ENCODE measurements around the gene BABAM2. TPM values are rescaled to one million over a fixed set of nuclear protein-coding genes. Genes with fewer than 3 reads are reported as not detected.

The BABAM2 gene
- total RNA-seq, 1 experiment from 2014 or later: 27.1 TPM

DNA sequence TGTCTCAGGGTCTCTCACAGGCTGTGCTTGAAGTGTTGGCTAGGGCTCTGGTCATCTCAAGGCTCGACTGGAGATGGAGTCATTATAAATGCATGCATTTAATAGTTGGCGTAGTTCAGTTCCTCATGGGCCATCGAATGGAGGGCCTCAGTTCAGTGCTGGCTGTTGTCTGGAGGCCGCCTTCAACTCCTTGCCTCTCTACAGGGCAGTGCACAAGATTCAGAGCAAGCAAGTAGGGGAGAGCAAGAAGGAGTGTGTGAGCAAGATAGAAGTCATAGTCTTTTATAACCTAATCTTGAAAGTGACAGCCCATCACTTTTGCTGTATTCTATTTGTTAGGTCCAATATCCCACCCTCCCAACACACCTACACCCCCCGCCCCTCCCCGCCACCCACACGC, 137.5 kb downstream of the BABAM2 start:
- TF ChIP-seq, protein P1, sequence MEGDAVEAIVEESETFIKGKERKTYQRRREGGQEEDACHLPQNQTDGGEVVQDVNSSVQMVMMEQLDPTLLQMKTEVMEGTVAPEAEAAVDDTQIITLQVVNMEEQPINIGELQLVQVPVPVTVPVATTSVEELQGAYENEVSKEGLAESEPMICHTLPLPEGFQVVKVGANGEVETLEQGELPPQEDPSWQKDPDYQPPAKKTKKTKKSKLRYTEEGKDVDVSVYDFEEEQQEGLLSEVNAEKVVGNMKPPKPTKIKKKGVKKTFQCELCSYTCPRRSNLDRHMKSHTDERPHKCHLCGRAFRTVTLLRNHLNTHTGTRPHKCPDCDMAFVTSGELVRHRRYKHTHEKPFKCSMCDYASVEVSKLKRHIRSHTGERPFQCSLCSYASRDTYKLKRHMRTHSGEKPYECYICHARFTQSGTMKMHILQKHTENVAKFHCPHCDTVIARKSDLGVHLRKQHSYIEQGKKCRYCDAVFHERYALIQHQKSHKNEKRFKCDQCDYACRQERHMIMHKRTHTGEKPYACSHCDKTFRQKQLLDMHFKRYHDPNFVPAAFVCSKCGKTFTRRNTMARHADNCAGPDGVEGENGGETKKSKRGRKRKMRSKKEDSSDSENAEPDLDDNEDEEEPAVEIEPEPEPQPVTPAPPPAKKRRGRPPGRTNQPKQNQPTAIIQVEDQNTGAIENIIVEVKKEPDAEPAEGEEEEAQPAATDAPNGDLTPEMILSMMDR (conservative IDR thresholded peaks at IDR 0.05): no peak
- Histone ChIP-seq H2BK5ac (ENCODE audit: insufficient read length, low read length) (no peak overlapping the region), H3K9ac (ENCODE audit: extremely low read depth, insufficient read length, low read length) (no peak overlapping the region), H4K91ac (ENCODE audit: insufficient read length, low read depth, low read length) (no peak overlapping the region), H3K23me2 (ENCODE audit: insufficient read length, low read depth, low read length, poor library complexity, severe bottlenecking) (no peaks in the 10 kb centered on the region), H3K79me2 (ENCODE audit: insufficient read depth, low read length) (no peaks in the 10 kb centered on the region), H4K5ac (ENCODE audit: insufficient read length, low read depth, low read length) (no peak overlapping the region), H3K79me1 (ENCODE audit: insufficient read depth, low read depth, low read length, poor library complexity, severe bottlenecking) (no peaks in the 10 kb centered on the region), H3K4ac (ENCODE audit: low read depth, low read length) (no peak overlapping the region), H3K14ac (ENCODE audit: insufficient read depth, low read length) (no peak overlapping the region), H2AFZ (ENCODE audit: low read length) (no peak overlapping the region), H2BK120ac (ENCODE audit: low read depth, low read length, poor library complexity, severe bottlenecking) (no peak overlapping the region), H2BK12ac (ENCODE audit: insufficient read length, low read depth, low read length) (no peak overlapping the region), H3K18ac (ENCODE audit: insufficient read length, low read depth, low read length) (no peak overlapping the region), H3K27ac (ENCODE audit: insufficient read length, low read depth, low read length) (no peak overlapping the region), H3K56ac (ENCODE audit: insufficient read length, low read depth, low read length) (no peak overlapping the region), H3K9me3 (ENCODE audit: control insufficient read depth, low read depth, low read length) (no peaks in the 10 kb centered on the region), H3K4me1 (ENCODE audit: insufficient read depth, low read length) (no peaks in the 10 kb centered on the region; the same call in 1 of the 2 replicates), H4K8ac (replicated peaks; ENCODE audit: insufficient read length, low read depth, low read length) (no peak overlapping the region), H2BK15ac (ENCODE audit: low read depth, low read length) (no peak overlapping the region), H4K20me1 (ENCODE audit: control insufficient read depth, insufficient read depth, insufficient read length) (no peaks in the 10 kb centered on the region), H3K27me3 (ENCODE audit: insufficient read depth, low read length) (no peaks in the 10 kb centered on the region), H3K23ac (ENCODE audit: insufficient read length, low read depth, low read length) (no peak overlapping the region), H2AK5ac (ENCODE audit: insufficient read length, low read length) (no peak overlapping the region), H3K4me2 (ENCODE audit: insufficient read depth, insufficient read length, low read length) (no peak overlapping the region), H3T11ph (ENCODE audit: low read length) (no peak overlapping the region), H2BK20ac (ENCODE audit: low read depth, low read length, poor library complexity, severe bottlenecking) (no peak overlapping the region)
- no peak for DNase-seq
- Mint-ChIP-seq H3K4me1 (peaks cover 17 to 18% of the 10 kb centered on the region in 2 experiments), H3K36me3 (ENCODE audit: insufficient read depth in 1 of 3, low read depth in 3 of 3) (peaks cover 3 to 15% (median 9%) of the 10 kb centered on the region in 3 experiments; a peak in 6 of 7 replicates), H3K27me3 (ENCODE audit: low read depth) (no peaks in the 10 kb centered on the region), H3K9me3 (peaks cover 2 to 5% of the 10 kb centered on the region in 2 experiments; a peak in 3 of 5 replicates), H3K4me3 (no peak overlapping the region), H3K27ac (peak overlapping the region in 2 of 3 experiments; percentile 41 to 87; a peak in 2 of 7 replicates)
- WGBS (ENCODE audit: extremely low coverage, insufficient read length, low lambda C conversion rate): no CpG with 5 or more reads among the region's 7 CpGs

Data from H9 (cell line).